SK-N-SH (cell line): Measurements from ENCODE around the gene KIR2DL1. TPM values are rescaled to one million over a fixed set of nuclear protein-coding genes. Genes with fewer than 3 reads are reported as not detected.
"Not testable (repeated sequence)": the region's sequence is repeated elsewhere in the genome, so short reads cannot be mapped to it uniquely, and the experiment has no call there.

Experiments
- CTCF ChIA-PET: fragments of 300-600, 350-600 bp; formaldehyde crosslinking; extraction: SDS; loops from one replicate; lab custom pipeline; 2021; lab: Yijun Ruan, JAX
- POLR2A ChIA-PET: fragments of 350-600 bp; sonication (Branson Sonifier 250); formaldehyde crosslinking; extraction: SDS; loops from one replicate; lab custom pipeline; 2020; ENCODE audit warnings: antibody characterized with exemption, inconsistent platforms; lab: Yijun Ruan, JAX
- DNase-seq: peaks from one replicate; pipeline ENCODE4 v3.0.0; 2012
- H2AFZ ChIP-seq: fragments of 200-600 bp; sonication (generic); 2 replicates; pipeline ENCODE4 v1.8.1; 2016; ENCODE audit warnings: antibody characterized with exemption, mild to moderate bottlenecking, low read depth
- H3F3A ChIP-seq: fragments of 200-600 bp; sonication (generic); replicated peaks from 2 replicates; pipeline ENCODE3; 2016; ENCODE audit warnings: antibody characterized with exemption, mild to moderate bottlenecking; ENCODE audit not compliant: insufficient read depth
- H3K27ac ChIP-seq, 2 experiments: fragments of 200-500 bp in 1 of 2; fragments of 200-600 bp in 1 of 2; sonication (Bioruptor generic) in 1 of 2; sonication (generic), shearing (Covaris generic) in 1 of 2; 2 replicates each; pipeline versions ENCODE4 v1.5.1 to v1.6.1; 2014 to 2016; ENCODE audit warnings: low read depth in 2 of 2, inconsistent platforms in 1 of 2, low read length in 1 of 2, mild to moderate bottlenecking in 1 of 2, mixed read lengths in 1 of 2
- H3K27me3 ChIP-seq: fragments of 200-600 bp; sonication (generic), shearing (Covaris generic); 2 replicates; pipeline ENCODE4 v1.6.1; 2016; ENCODE audit warnings: mixed run types; ENCODE audit not compliant: insufficient read depth
- H3K36me3 ChIP-seq, 2 experiments: fragments of 200-500 bp in 1 of 2; fragments of 200-600 bp in 1 of 2; sonication (Bioruptor generic) in 1 of 2; sonication (generic) in 1 of 2; replicated peaks in 1 of 2; 2 replicates each; pipeline versions ENCODE3 to v1.5.1; 2014 to 2016; ENCODE audit warnings: low read length in 1 of 2, mild to moderate bottlenecking in 1 of 2; ENCODE audit not compliant: insufficient read depth in 2 of 2, control insufficient read depth in 1 of 2
- H3K4me1 ChIP-seq, 2 experiments: fragments of 200-500 bp in 1 of 2; fragments of 200-600 bp in 1 of 2; sonication (Bioruptor generic) in 1 of 2; sonication (generic), shearing (Covaris generic) in 1 of 2; 2 replicates each; pipeline versions ENCODE4 v1.5.1 to v1.6.1; 2014 to 2016; ENCODE audit warnings: low read depth in 1 of 2, low read length in 1 of 2, mixed run types in 1 of 2; ENCODE audit not compliant: insufficient read depth in 2 of 2, control insufficient read depth in 1 of 2
- H3K4me2 ChIP-seq: fragments of 200-600 bp; sonication (generic), shearing (Covaris generic); 2 replicates; pipeline ENCODE4 v1.6.1; 2017; ENCODE audit warnings: mixed run types
- H3K4me3 ChIP-seq, 2 experiments: fragments of 200-500 bp in 1 of 2; fragments of 200-600 bp in 1 of 2; sonication (Bioruptor generic) in 1 of 2; sonication (generic), shearing (Covaris generic) in 1 of 2; 2 replicates each; pipeline versions ENCODE4 v1.5.1 to v1.8.1; 2014 to 2016; ENCODE audit warnings: low read depth in 2 of 2, inconsistent platforms in 1 of 2, low read length in 1 of 2, mild to moderate bottlenecking in 1 of 2, mixed read lengths in 1 of 2, moderate library complexity in 1 of 2
- H3K79me2 ChIP-seq: fragments of 200-600 bp; sonication (generic); 2 replicates; pipeline ENCODE4 v1.8.1; 2017; ENCODE audit warnings: mild to moderate bottlenecking; ENCODE audit not compliant: insufficient read depth
- H3K9ac ChIP-seq: fragments of 200-600 bp; sonication (generic); 2 replicates; pipeline ENCODE4 v1.6.1; 2017; ENCODE audit warnings: mixed run types
- H3K9me2 ChIP-seq: fragments of 200-600 bp; sonication (generic); 2 replicates; pipeline ENCODE4 v1.6.1; 2017; ENCODE audit warnings: mixed run types
- H3K9me3 ChIP-seq: fragments of 200-600 bp; sonication (generic); 2 replicates; pipeline ENCODE4 v1.6.1; 2017; ENCODE audit warnings: mixed run types, mild to moderate bottlenecking, moderate library complexity
- H4K20me1 ChIP-seq: fragments of 200-600 bp; sonication (generic); 2 replicates; pipeline ENCODE4 v1.6.1; 2017; ENCODE audit warnings: mild to moderate bottlenecking, mixed run types; ENCODE audit not compliant: insufficient read depth
- CHD2 ChIP-seq: fragments of 150-350 bp; IDR thresholded peaks from 2 replicates; pipeline ENCODE4 v1.6.1; 2018; ENCODE audit warnings: low read length; ENCODE audit not compliant: partially characterized antibody
- CTCF ChIP-seq: fragments of 200-600 bp; sonication (generic); IDR thresholded peaks from 2 replicates; pipeline ENCODE4 v1.6.1; 2017; ENCODE audit warnings: antibody characterized with exemption, mild to moderate bottlenecking, moderate library complexity
- FOSL2 ChIP-seq: IDR thresholded peaks from 2 replicates; pipeline ENCODE4 v1.4.0; 2012; ENCODE audit warnings: low read depth, mild to moderate bottlenecking, moderate library complexity, borderline replicate concordance
- FOXJ3 ChIP-seq: sonication (generic); formaldehyde crosslinking; IDR thresholded peaks from 2 replicates; pipeline ENCODE4 v1.5.1; 2020; ENCODE audit warnings: mild to moderate bottlenecking, missing genetic modification reagents
- FOXM1 ChIP-seq: IDR thresholded peaks from 2 replicates; pipeline ENCODE4 v1.4.0; 2012; ENCODE audit warnings: low read depth, mild to moderate bottlenecking
- GATA2 ChIP-seq: sonication (generic); formaldehyde crosslinking; IDR thresholded peaks from 2 replicates; pipeline ENCODE4 v1.5.0; 2020; ENCODE audit warnings: mild to moderate bottlenecking, missing genetic modification reagents
- JUND ChIP-seq: IDR thresholded peaks from 2 replicates; pipeline ENCODE4 v1.4.0; 2012
- MAX ChIP-seq: IDR thresholded peaks from 2 replicates; pipeline ENCODE4 v1.4.0; 2012; ENCODE audit warnings: low read depth
- MEF2A ChIP-seq: IDR thresholded peaks from 2 replicates; pipeline ENCODE4 v1.4.0; 2012; ENCODE audit warnings: low read depth, borderline replicate concordance
- NRF1 ChIP-seq: IDR thresholded peaks from 2 replicates; pipeline ENCODE4 v1.6.1; 2012; ENCODE audit warnings: low read depth, mild to moderate bottlenecking, low read length
- RCOR1 ChIP-seq: fragments of 150-350 bp; IDR thresholded peaks from 2 replicates; pipeline ENCODE4 v1.6.1; 2017; ENCODE audit warnings: antibody characterized with exemption, low read length
- REST ChIP-seq: IDR thresholded peaks from 2 replicates; pipeline ENCODE4 v1.6.1; 2012; ENCODE audit warnings: mild to moderate bottlenecking, low read depth, low read length, moderate library complexity
- TCF12 ChIP-seq: IDR thresholded peaks from 2 replicates; pipeline ENCODE4 v1.4.0; 2012
- TEAD4 ChIP-seq: IDR thresholded peaks from 2 replicates; pipeline ENCODE4 v1.4.0; 2012; ENCODE audit warnings: mild to moderate bottlenecking, borderline replicate concordance; ENCODE audit not compliant: insufficient read depth
- USF1 ChIP-seq: IDR thresholded peaks from 2 replicates; pipeline ENCODE4 v1.4.0; 2012; ENCODE audit warnings: low read depth, borderline replicate concordance
- USF2 ChIP-seq: fragments of 150-350 bp; IDR thresholded peaks from 2 replicates; pipeline ENCODE4 v1.6.1; 2017; ENCODE audit warnings: antibody characterized with exemption, low read length, low read depth, borderline replicate concordance
- ZBTB33 ChIP-seq: IDR thresholded peaks from 2 replicates; pipeline ENCODE4 v1.4.0; 2012; ENCODE audit warnings: low read depth, borderline replicate concordance
- WGBS: methylation state at CpG from one replicate; pipeline ENCODE4 v1.1.6; 2017; ENCODE audit warnings: low lambda C conversion rate; 5-methylcytosine and 5-hydroxymethylcytosine counted together
- polyA plus RNA-seq, 3 experiments: library from polyadenylated mRNA; depleted of rRNA; stranded (reverse); fragments of >200 nt; gene quantifications; 2 replicates each; pipeline ENCODE4 v1.2.3, GENCODE V29; 2012

KIR2DL1 gene
- polyA plus RNA-seq, 1 of the 3 experiments (the other 2 are of a cell fraction), result not detected

- H4K20me1 ChIP-seq, result no peaks in the 10 kb centered on the region
- no peaks in the 10 kb centered on the region for H3K36me3 ChIP-seq
- DNase-seq, result no peak
- no peaks in the 10 kb centered on the region for H3K27me3 ChIP-seq
- TF ChIP-seq FOXM1, result no peak
- TF ChIP-seq USF1, result no peak
- TF ChIP-seq TCF12, result no peak
- no peak for TF ChIP-seq TEAD4
- no peak for TF ChIP-seq USF2
- TF ChIP-seq RCOR1, result no peak
- no peak for TF ChIP-seq CHD2
- TF ChIP-seq JUND, result no peak
- TF ChIP-seq MEF2A, result no peak
- no peak for TF ChIP-seq MAX
- TF ChIP-seq REST, result no peak
- TF ChIP-seq FOSL2, result no peak
- TF ChIP-seq GATA2, result no peak
- no peak for TF ChIP-seq CTCF
- no peak for TF ChIP-seq ZBTB33
- no peak for TF ChIP-seq FOXJ3 (CRISPR knock-in tag)
- TF ChIP-seq NRF1, result no peak
- no peak overlapping the region for H2AFZ ChIP-seq
- H3K4me2 ChIP-seq, result no peak overlapping the region
- no peaks in the 10 kb centered on the region for H3K79me2 ChIP-seq
- H3K4me1 ChIP-seq, result no peaks in the 10 kb centered on the region
- H3K9me3 ChIP-seq, result no peaks in the 10 kb centered on the region
- ChIA-PET CTCF (no interaction called here), POLR2A (no interaction called here)
- H3K9ac ChIP-seq, result no peak overlapping the region
- no peaks in the 10 kb centered on the region for H3F3A ChIP-seq
- 2% methylated on average over 2 of the region's 2 CpGs for WGBS
- H3K4me3 ChIP-seq, result no peak overlapping the region
- H3K9me2 ChIP-seq, result no peaks in the 10 kb centered on the region
- H3K27ac ChIP-seq, result no peak overlapping the region
These were observed 36.9 kb downstream of the KIR2DL1 start for GRCh38 chr19:54806516-54806838.

GRCh38 chr19:54814571-54814970, 45.0 kb downstream of the KIR2DL1 start:
- H3K4me3 ChIP-seq, H3K4me1 ChIP-seq, H3K9me3 ChIP-seq, DNase-seq, H3K27ac ChIP-seq, H3K36me3 ChIP-seq, H3K27me3 ChIP-seq, H3K4me2 ChIP-seq, CTCF ChIA-PET, H3K79me2 ChIP-seq, H3K9ac ChIP-seq, H4K20me1 ChIP-seq, H3F3A ChIP-seq, H3K9me2 ChIP-seq, H2AFZ ChIP-seq, POLR2A ChIA-PET: not testable (repeated sequence)
- under 1% methylated on average over 3 of the region's 3 CpGs for WGBS
